OCI-LY7 (cell line): ENCODE results near the gene BPTF. TPM values are rescaled to one million over a fixed set of nuclear protein-coding genes. Genes with fewer than 3 reads are reported as not detected.

Source experiments
- BruUV-seq: library from RNA; stranded (reverse); fragments of 400-500 nt; replicated peaks from 2 replicates; lab custom pipeline; 2021; lab: Mats Ljungman, UMichigan
- CTCF ChIA-PET: fragments of 300-600 bp; sonication (Branson Sonifier 250); formaldehyde crosslinking; loops from one replicate; lab custom pipeline; 2022; ENCODE audit warnings: antibody characterized with exemption; ENCODE audit not compliant: unreplicated experiment; lab: Charles Lee
- POLR2A ChIA-PET: fragments of 300-600 bp; sonication (Branson Sonifier 250); formaldehyde crosslinking; loops from one replicate; lab custom pipeline; 2022; ENCODE audit warnings: antibody characterized with exemption; lab: Charles Lee
- DNase-seq: peaks from one replicate; pipeline ENCODE4 v3.0.0-alpha.2; 2015; ENCODE audit warnings: low spot score
- H2AFZ ChIP-seq: fragments of 200-600 bp; sonication (generic), shearing (Covaris generic); 2 replicates; pipeline ENCODE4 v1.6.1; 2014; ENCODE audit warnings: mild to moderate bottlenecking, antibody characterized with exemption, low read length, moderate library complexity
- H3K27ac ChIP-seq: fragments of 200-600 bp; sonication (generic); 2 replicates; pipeline ENCODE4 v1.5.1; 2014; ENCODE audit warnings: mixed run types, low read depth, mild to moderate bottlenecking, moderate library complexity, low read length, inconsistent platforms; ENCODE audit not compliant: poor library complexity, severe bottlenecking
- H3K36me3 ChIP-seq: fragments of 200-600 bp; sonication (generic); 2 replicates; pipeline ENCODE4 v1.6.1; 2014; ENCODE audit warnings: mild to moderate bottlenecking, antibody characterized with exemption, low read length, moderate library complexity, mixed read lengths; ENCODE audit not compliant: insufficient read depth
- H3K4me1 ChIP-seq: fragments of 200-600 bp; sonication (generic); 2 replicates; pipeline ENCODE4 v1.5.1; 2014; ENCODE audit warnings: mild to moderate bottlenecking, low read length; ENCODE audit not compliant: insufficient read depth, poor library complexity, severe bottlenecking
- H3K4me2 ChIP-seq: fragments of 200-600 bp; sonication (generic); 2 replicates; pipeline ENCODE4 v1.6.1; 2014; ENCODE audit warnings: mild to moderate bottlenecking, low read length
- H3K4me3 ChIP-seq: fragments of 200-600 bp; sonication (generic); 2 replicates; pipeline ENCODE4 v1.5.1; 2014; ENCODE audit warnings: mild to moderate bottlenecking, low read depth, low read length; ENCODE audit not compliant: poor library complexity, severe bottlenecking
- H3K79me2 ChIP-seq: fragments of 200-600 bp; sonication (generic); 2 replicates; pipeline ENCODE4 v1.6.1; 2016; ENCODE audit warnings: low read depth, mild to moderate bottlenecking, low read length, moderate library complexity, mixed read lengths; ENCODE audit not compliant: insufficient read depth
- H3K9me2 ChIP-seq: fragments of 200-600 bp; sonication (generic); 2 replicates; pipeline ENCODE4 v1.6.1; 2016; ENCODE audit warnings: mild to moderate bottlenecking, low read length, mixed read lengths; ENCODE audit not compliant: insufficient read depth
- H3K9me3 ChIP-seq: fragments of 200-600 bp; sonication (generic); 2 replicates; pipeline ENCODE4 v1.6.1; 2014; ENCODE audit warnings: mild to moderate bottlenecking, mixed run types, low read length, mixed read lengths
- H4K20me1 ChIP-seq: fragments of 200-600 bp; sonication (generic); 2 replicates; pipeline ENCODE4 v1.6.1; 2014; ENCODE audit warnings: mild to moderate bottlenecking, antibody characterized with exemption, low read length, moderate library complexity, mixed read lengths; ENCODE audit not compliant: insufficient read depth
- CTCF ChIP-seq: fragments of 200-600 bp; sonication (generic); conservative IDR thresholded peaks from 2 replicates; pipeline ENCODE4 v1.5.1; 2014; ENCODE audit warnings: mild to moderate bottlenecking, antibody characterized with exemption, low read length, moderate library complexity, mixed read lengths
- EZH2phosphoT487 ChIP-seq: fragments of 200-600 bp; sonication (generic); IDR thresholded peaks from 2 replicates; pipeline ENCODE4 v1.6.1; 2018; ENCODE audit warnings: low read depth, borderline replicate concordance, mild to moderate bottlenecking, mixed run types, antibody characterized with exemption, low read length, moderate library complexity, mixed read lengths
- intact Hi-C: fragments of 100-400 bp; cut with micrococcal nuclease; formaldehyde crosslinking; loops from one replicate; pipeline ENCODE4 v1.10.0; 2022; ENCODE audit not compliant: unreplicated experiment
- total RNA-seq, 2 experiments: library from RNA; depleted of rRNA in 1 of 2; stranded (reverse); fragments of >200 nt in 1 of 2; shearing (Covaris generic) in 1 of 2; gene quantifications; 2 replicates each; pipeline ENCODE4 v1.2.3, GENCODE V29; 2014 to 2022

BPTF gene
- total RNA-seq, 2 experiments from 2014 or later: 104 to 212 TPM

- intact Hi-C loops: no loop called here
- no peaks in the 10 kb centered on the region for H4K20me1 ChIP-seq
- DNase-seq: no peak
- H2AFZ ChIP-seq: no peak overlapping the region
- H3K9me3 ChIP-seq: no peaks in the 10 kb centered on the region
- H3K4me1 ChIP-seq: no peaks in the 10 kb centered on the region
- BruUV-seq: no TSS peak
- no peaks in the 10 kb centered on the region for H3K36me3 ChIP-seq
- H3K4me3 ChIP-seq: no peak overlapping the region
- H3K9me2 ChIP-seq: no peaks in the 10 kb centered on the region
- ChIA-PET POLR2A (no interaction called here), CTCF (interaction anchor here (0.6 kb wide), 1 partner anchor 213 kb away, joined by 3 read pairs; no protein-coding TSS in a partner anchor)
- H3K79me2 ChIP-seq: no peaks in the 10 kb centered on the region
- H3K4me2 ChIP-seq: no peak overlapping the region
- TF ChIP-seq EZH2phosphoT487: no peak
- no peak overlapping the region for H3K27ac ChIP-seq
Measured at GRCh38 chr17:67784364-67785121, 40.8 kb upstream of the BPTF start.

GRCh38 chr17:67785122-67785477, 40.2 kb upstream of the BPTF start:
- Histone ChIP-seq H2AFZ (no peak overlapping the region), H3K4me1 (no peaks in the 10 kb centered on the region), H3K4me3 (no peak overlapping the region), H3K36me3 (no peaks in the 10 kb centered on the region), H3K27ac (no peak overlapping the region), H3K4me2 (no peak overlapping the region), H4K20me1 (no peaks in the 10 kb centered on the region), H3K9me3 (no peaks in the 10 kb centered on the region), H3K9me2 (no peaks in the 10 kb centered on the region), H3K79me2 (no peaks in the 10 kb centered on the region)
- intact Hi-C loops: no loop called here
- POLR2A ChIA-PET: no interaction called here
- no TSS peak for BruUV-seq
- CTCF ChIA-PET: interaction anchor here (0.6 kb wide), 1 partner anchor 212 kb away, joined by 3 read pairs; no protein-coding TSS in a partner anchor
- no peak for DNase-seq
- TF ChIP-seq CTCF (no peak), EZH2phosphoT487 (no peak)

- ChIA-PET POLR2A (no interaction called here), CTCF (interaction anchor here (0.6 kb wide), 1 partner anchor 212 kb away, joined by 3 read pairs; no protein-coding TSS in a partner anchor)
- no peaks in the 10 kb centered on the region for H3K4me1 ChIP-seq
- H3K27ac ChIP-seq: no peak overlapping the region
- no peaks in the 10 kb centered on the region for H4K20me1 ChIP-seq
- H3K4me2 ChIP-seq: no peak overlapping the region
- H2AFZ ChIP-seq: no peak overlapping the region
- no peak for DNase-seq
- TF ChIP-seq EZH2phosphoT487 (no peak), CTCF (no peak)
- no peaks in the 10 kb centered on the region for H3K36me3 ChIP-seq
- BruUV-seq: no TSS peak
- no peaks in the 10 kb centered on the region for H3K9me2 ChIP-seq
- no peak overlapping the region for H3K4me3 ChIP-seq
- intact Hi-C loops: no loop called here
- no peaks in the 10 kb centered on the region for H3K9me3 ChIP-seq
- no peaks in the 10 kb centered on the region for H3K79me2 ChIP-seq
Measured at GRCh38 chr17:67785504-67785903, 39.8 kb upstream of the BPTF start.
